SKM-1 (cell line): Measurements from ENCODE around the gene IMMP2L.

Source experiments
- DNase-seq: peaks from one replicate; lab custom pipeline; 2025; ENCODE audit not compliant: unreplicated experiment; lab: John Stamatoyannopoulos, UW

IMMP2L gene

GRCh38 chr7:111224354-111225231 lies 337.7 kb downstream of the IMMP2L start:
- DNase-seq, result no peak

- DNase-seq, result no peak
These were observed 338.5 kb downstream of the IMMP2L start for GRCh38 chr7:111223802-111224253.

DNA sequence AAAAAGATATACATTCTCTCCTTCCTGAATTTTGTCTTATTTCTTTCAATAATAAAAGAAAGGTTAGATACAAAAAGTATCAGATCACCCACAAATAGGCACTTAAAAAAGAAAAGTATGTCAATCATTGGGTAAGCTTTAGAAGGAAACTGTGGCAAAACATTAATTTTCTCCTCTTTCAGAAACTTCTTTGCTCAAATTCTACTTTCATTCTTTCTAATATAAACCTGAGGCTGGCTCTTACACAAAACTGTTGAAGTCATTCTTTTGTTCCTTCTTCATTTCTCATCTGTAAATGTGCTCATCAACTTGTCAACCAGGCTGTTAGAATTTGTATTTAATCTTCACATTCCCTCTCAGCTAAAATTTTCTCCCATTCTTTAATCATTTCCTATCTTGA lies 346.7 kb downstream of the IMMP2L start:
- DNase-seq, result no peak

DNA sequence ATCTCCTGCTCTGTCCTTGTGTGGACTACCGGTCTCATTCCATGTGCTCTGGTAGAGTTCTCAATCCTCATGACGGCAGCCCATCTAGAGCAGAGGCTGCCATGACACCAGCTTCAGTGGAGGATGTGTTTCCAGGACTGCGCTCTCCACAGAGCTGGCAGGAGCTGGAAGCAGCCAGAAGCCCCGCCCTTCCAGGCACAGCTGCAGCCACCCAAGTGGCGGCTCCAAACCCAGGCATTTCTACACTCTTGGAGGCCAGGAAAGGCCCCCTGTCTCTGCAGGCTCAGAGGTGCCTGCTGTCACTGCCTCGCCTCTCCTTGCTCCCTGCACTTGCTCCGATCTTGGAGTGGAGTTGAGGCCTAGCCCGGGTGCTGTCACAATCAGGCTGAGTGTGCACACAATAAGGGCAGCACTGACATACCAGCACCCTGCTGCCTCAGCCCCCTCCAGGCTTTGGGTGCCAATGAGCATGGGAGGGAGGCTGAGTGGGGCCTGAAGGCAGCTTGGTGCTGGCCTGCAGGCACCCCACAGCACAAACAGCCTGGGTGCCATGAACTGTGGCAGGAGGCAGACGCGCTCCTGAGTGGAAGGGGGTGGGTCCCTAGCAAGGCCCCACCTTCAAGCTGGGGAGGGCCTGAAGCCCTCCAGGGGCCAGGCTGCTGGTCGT lies 349.3 kb downstream of the IMMP2L start:
- no peak for DNase-seq

- no peak for DNase-seq
These were observed 351.3 kb downstream of the IMMP2L start for GRCh38 chr7:111210996-111211395.

DNA sequence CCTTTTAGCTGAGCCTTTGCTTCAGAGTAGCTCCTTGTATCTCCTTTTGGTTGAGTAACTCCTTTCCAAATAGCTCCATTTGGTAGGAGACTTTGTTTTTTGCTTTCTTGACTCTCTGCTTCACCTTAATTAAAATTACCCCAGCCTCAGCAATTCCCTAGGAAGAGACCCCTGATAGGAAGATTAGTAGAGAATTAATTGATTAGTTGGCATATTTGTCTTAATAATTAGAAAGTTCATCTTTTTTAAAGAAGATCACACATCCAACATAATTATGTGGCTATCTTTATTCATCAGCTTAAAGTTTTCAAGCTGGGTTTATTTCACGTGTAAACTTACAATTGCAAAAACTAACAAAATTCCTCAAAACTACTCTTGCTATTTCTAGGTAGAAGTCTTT lies 352.2 kb downstream of the IMMP2L start:
- DNase-seq, result no peak

DNA sequence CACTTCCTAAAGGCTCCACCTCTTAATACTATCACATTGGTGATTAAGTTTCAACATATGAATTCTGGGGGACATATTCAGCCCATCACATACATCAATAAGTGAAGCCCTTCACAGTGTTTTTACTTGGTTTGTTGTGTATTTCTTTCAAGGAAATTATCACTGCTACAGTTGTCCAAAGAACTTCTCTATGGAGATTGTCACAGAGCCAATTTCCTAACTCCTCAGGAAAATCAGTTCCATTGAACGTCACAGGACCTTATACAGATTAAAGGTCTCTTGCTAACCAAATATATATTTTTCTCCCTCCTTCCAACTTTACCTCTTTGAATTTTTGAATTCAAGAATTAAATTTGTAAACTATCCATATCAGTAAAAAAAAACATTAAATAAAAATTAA lies 357.0 kb downstream of the IMMP2L start:
- DNase-seq, result no peak

- DNase-seq, result no peak
These were observed 360.0 kb downstream of the IMMP2L start for GRCh38 chr7:111202321-111202720.

GRCh38 chr7:111199643-111200042 lies 362.6 kb downstream of the IMMP2L start:
- no peak for DNase-seq

GRCh38 chr7:111198255-111198654 lies 364.0 kb downstream of the IMMP2L start:
- DNase-seq, result no peak

DNA sequence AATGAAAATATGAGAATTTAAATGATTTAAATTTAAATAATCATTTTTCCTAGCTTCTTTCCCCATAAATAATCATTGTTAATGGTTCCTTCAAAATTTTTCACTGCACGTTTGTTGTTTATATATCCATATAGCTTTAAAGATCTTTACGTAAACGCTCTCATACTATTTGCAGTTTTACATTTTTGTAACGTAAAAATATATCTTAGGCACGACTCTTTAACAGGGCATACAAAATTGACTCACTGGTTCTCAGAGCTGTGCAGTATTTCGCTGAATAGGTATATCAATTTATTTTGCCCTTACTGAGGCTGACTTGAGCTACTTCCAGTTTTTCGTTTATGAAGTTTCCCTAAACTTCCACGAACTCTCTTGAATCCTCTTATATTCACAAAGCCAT lies 365.6 kb downstream of the IMMP2L start:
- DNase-seq, result no peak

DNA sequence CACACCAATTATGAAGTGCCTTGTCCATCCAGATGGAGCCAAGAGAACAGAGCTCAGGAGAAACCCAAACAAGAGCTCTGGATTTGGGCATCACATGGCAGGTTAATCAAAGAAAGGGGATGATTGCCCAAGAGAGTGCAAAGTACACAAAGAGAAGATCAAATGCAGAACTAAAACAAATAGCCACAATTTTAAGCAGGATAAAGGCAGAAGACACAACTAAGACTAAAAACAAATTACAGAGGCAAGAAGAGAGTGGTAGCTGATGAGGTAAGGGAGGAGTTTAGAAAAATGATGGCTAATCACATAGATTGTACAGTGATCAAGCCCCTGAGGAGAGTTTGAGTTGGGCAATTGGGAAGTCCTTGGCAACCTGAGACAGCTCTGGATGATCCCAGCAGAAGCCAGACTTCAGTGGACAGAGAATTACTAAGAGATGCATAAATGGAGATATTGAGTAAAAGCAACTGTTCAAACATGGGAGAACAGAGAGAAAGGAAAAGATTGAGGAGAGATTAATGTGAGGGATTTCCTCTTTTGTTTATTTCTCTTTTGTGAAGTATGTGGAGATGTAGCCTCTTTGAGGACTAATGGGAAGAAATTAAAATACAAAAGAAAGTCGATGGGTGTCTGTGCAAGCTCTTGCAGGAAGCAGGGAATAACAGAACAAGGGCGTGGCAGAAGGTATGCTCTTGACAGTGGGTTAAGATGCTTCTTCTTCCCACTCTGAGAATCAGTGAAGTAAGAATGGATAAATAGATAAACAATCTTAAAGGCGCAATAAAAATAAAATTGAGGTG lies 369.5 kb downstream of the IMMP2L start:
- no peak for DNase-seq

GRCh38 chr7:111190804-111191203 lies 371.5 kb downstream of the IMMP2L start:
- DNase-seq, result no peak

DNA sequence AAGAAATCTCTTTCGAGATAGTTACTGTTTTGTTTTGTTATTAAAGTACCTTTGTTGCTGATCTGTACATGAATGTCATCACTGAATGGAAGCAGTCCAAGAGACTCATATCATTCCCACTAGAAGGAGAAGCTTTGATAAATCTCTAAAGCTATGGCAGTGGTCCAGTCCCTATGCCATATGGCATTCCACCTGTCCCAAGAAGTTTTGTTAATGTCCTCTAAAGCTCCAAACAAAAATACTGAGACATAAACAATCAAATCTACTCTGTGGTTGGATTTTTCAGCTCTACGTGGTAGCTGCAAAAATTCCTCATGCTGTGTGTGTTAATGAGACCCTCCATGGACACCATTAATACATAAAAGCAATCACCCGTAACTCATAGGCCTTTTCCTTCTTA lies 377.3 kb downstream of the IMMP2L start:
- DNase-seq, result no peak

DNA sequence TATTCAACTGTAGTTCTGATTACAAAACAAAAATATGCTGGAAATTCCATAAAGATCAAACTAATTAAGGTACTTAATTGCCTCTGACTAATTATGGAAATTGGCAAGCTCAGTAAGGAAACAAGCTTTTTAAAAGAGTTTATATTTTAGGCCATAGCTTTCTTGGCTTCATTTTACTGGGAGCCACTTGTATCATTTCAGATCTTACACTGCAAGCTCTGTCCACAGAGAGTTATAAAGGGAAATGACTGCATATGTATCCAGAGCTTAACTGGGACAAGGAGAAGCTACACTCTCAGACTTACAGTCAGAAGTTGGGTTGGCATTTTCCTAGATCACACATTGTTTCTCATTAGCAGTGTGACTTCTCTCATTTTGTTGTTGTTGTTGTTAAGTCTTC lies 379.0 kb downstream of the IMMP2L start:
- DNase-seq, result no peak

DNA sequence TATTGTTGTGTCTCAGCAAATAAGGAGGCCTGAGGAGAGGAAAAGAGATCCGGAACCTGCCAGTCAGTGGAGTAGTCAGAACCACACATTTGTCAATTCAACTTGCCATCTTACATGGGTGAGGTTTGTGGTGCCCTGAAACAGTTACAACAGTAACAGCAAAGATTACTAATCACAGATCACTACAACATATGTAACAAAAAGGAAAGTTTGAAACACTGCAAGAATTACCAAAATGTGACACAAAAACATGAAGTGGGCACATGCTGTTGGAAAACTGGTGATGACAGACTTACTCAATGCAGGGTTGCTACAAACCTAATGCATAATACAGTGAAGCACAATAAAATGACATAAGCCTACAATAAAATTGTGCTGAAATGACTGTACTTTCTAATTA lies 382.0 kb downstream of the IMMP2L start:
- no peak for DNase-seq

- DNase-seq, result no peak
These were observed 386.3 kb downstream of the IMMP2L start for GRCh38 chr7:111175908-111176441.

DNA sequence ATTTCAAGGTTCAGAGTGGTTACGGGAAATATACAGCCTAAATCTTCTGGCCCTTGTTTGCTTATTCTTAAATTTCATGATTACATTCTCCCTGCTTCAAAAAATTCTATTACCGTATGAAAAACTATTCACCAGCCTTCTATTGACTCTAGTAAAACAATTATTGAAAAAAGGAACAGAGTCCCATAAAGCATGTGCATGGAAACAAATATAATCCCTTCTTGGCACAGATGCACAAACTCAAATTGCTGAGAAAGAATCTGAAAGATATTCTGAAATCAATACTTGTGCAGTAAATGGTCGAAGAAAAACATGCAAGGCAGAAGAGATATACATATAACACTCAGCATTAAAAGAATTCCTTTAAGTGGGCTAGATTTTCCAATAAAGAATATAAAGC lies 387.8 kb downstream of the IMMP2L start:
- DNase-seq, result no peak

DNA sequence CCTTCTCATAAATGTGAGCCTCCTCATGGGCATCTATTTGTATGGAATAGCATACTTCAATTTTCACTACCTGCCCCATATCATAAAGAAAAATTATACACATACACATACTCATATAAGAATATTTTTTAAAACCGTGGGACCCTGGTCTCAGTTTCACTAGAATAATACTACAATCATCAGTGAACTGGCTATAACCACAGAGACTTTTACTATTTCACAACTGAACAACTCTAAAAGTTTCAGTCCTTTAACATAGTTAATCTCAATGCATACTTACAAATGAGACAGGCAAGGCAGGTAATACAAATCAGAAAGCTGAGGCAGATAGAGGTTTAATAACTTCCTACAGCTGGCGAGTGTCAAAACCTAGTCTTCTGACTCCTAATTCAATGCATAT lies 388.3 kb downstream of the IMMP2L start:
- DNase-seq, result no peak

DNA sequence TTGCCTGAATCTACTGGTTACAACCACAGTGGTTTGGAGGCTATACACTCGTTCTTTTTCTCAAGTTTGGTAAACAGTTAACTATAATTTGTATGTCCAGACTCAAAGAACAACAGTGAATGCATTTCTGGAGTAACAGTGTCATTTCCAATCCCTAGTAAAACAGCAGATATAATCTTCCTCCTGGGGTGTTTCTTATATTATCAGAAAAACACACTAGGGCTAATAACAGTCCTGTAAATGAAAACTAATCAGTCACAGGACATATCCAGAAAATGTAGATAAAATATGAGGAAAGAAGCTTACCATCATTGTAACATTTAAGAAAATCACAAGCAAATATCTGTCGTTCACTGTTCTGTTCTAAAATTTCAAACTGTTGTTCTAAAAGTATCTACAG lies 388.8 kb downstream of the IMMP2L start:
- DNase-seq, result no peak

- no peak for DNase-seq
These were observed 389.6 kb downstream of the IMMP2L start for GRCh38 chr7:111172564-111173257.
